Stomach (tissue), 4 donors: ENCODE measurements around the gene PRR5L.
"Not testable (repeated sequence)": the region's sequence is repeated elsewhere in the genome, so short reads cannot be mapped to it uniquely, and the experiment has no call there.

Experiments used
- CTCF ChIP-seq, 7 experiments: fragments of 450-650 bp in 4 of 7; fragments of 200-600 bp in 3 of 7; sonication (generic) in 3 of 7; IDR thresholded peaks; one replicate each; pipeline ENCODE4 v1.5.1; 2016 to 2019; ENCODE audit warnings: antibody characterized with exemption in 7 of 7, control low read depth in 2 of 7, mild to moderate bottlenecking in 1 of 7
- EP300 ChIP-seq: sonication (generic); formaldehyde crosslinking; IDR thresholded peaks from one replicate; pipeline ENCODE4 v1.6.1; 2017; ENCODE audit warnings: antibody characterized with exemption

GRCh38 chr11:36324956-36325355 lies 28.9 kb downstream of the PRR5L start:
- not testable (repeated sequence) for TF ChIP-seq EP300; CTCF (IDR thresholded peaks at IDR 0.05)
